Measurements from ENCODE around the gene SMARCAL1.

Gene SMARCAL1

DNA sequence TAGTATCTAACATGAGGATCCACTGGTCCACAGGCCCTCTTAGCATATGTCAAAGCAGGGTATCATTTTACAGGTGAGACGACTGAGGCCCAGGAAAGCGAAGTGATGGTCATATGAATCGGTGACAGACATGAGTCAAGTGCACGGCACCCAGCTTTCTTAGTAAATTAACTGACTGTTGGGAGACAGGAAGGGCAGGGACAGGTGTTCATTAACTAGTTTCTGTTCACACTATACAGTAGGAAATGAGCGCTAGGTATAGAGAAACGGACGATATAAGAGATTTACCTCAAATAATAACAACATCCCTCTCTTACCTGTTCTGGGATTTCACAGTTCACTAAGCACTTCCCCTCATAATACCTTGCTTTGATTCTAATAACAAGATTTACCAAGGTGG is 1.7 kb upstream of the SMARCAL1 start:
- DNase-seq (ENCODE audit: low read depth, low spot score) = no peak
- TF ChIP-seq ZNF274 (IDR thresholded peaks at IDR 0.05; ENCODE audit: low read depth, low read length) (no peak), YY1 (IDR thresholded peaks at IDR 0.05; ENCODE audit: insufficient read depth, insufficient read length) (no peak), SUZ12 (IDR thresholded peaks at IDR 0.05; ENCODE audit: extremely low read depth, insufficient read depth, insufficient read length) (no peak)
- Histone ChIP-seq H3K9ac (ENCODE audit: insufficient read length, low read depth) (no peak overlapping the region), H3K4me1 (ENCODE audit: insufficient read depth, insufficient read length) (peaks cover 5% of the 10 kb centered on the region), H3K27me3 (ENCODE audit: insufficient read depth, insufficient read length) (no peaks in the 10 kb centered on the region), H3K36me3 (ENCODE audit: insufficient read depth, insufficient read length, low read length) (peaks cover 11% of the 10 kb centered on the region), H3K4me3 (ENCODE audit: insufficient read length, low read depth) (no peak overlapping the region), H3K9me3 (ENCODE audit: insufficient read depth, low read length) (no peaks in the 10 kb centered on the region)

DNA sequence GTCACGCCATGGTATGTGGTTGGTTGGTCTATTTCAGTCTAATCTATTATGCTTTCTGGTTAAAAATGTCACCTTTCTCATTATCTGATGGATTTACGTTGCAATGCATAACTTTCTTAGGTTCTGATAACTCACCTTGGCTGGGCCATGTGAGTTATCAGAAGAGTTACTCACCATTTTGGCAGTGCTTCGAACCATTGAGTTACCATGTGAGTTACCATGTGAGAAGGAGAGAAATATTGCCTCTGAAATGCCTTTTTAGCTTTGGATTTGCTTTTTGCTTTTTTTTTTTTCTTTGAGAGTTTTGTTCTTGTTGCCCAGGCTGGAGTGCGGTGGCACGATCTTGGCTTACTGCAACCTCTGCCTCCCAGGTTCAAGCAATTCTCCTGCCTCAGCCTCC is 1.6 kb downstream of the SMARCAL1 start:
- Histone ChIP-seq H3K4me3 (ENCODE audit: insufficient read length, low read depth) (no peak overlapping the region), H3K9me3 (ENCODE audit: insufficient read depth, low read length) (no peaks in the 10 kb centered on the region), H3K27me3 (ENCODE audit: insufficient read depth, insufficient read length) (no peaks in the 10 kb centered on the region), H3K36me3 (ENCODE audit: insufficient read depth, insufficient read length, low read length) (peaks cover 38% of the 10 kb centered on the region), H3K9ac (ENCODE audit: insufficient read length, low read depth) (no peak overlapping the region), H3K4me1 (ENCODE audit: insufficient read depth, insufficient read length) (peaks cover 2% of the 10 kb centered on the region)
- TF ChIP-seq SUZ12 (IDR thresholded peaks at IDR 0.05; ENCODE audit: extremely low read depth, insufficient read depth, insufficient read length) = no peak
- TF ChIP-seq ZNF274 (IDR thresholded peaks at IDR 0.05; ENCODE audit: low read depth, low read length) = no peak
- TF ChIP-seq YY1 (IDR thresholded peaks at IDR 0.05; ENCODE audit: insufficient read depth, insufficient read length) = no peak
- DNase-seq (ENCODE audit: low read depth, low spot score) = no peak

DNA sequence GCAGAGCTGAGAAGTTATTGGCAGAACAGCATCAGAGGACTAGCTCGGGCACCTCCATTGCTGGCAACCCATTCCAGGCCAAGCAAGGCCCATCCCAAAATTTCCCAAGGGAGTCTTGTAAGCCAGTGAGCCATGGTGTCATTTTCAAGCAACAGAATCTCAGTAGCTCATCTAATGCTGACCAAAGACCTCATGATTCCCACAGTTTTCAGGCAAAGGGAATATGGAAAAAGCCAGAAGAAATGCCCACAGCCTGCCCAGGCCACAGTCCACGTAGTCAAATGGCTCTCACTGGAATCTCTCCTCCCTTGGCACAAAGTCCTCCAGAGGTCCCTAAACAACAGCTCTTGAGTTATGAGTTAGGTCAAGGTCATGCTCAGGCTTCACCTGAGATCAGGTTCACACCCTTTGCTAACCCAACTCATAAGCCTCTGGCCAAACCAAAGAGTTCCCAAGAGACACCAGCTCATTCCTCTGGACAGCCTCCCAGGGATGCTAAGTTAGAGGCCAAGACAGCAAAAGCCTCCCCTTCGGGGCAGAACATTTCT is 2.6 kb downstream of the SMARCAL1 start:
- TF ChIP-seq ZNF274 (IDR thresholded peaks at IDR 0.05; ENCODE audit: low read depth, low read length) (no peak), YY1 (IDR thresholded peaks at IDR 0.05; ENCODE audit: insufficient read depth, insufficient read length) (no peak), SUZ12 (IDR thresholded peaks at IDR 0.05; ENCODE audit: extremely low read depth, insufficient read depth, insufficient read length) (no peak)
- Histone ChIP-seq H3K4me1 (ENCODE audit: insufficient read depth, insufficient read length) (peaks cover 2% of the 10 kb centered on the region), H3K9me3 (ENCODE audit: insufficient read depth, low read length) (no peaks in the 10 kb centered on the region), H3K4me3 (ENCODE audit: insufficient read length, low read depth) (no peak overlapping the region), H3K9ac (ENCODE audit: insufficient read length, low read depth) (no peak overlapping the region), H3K36me3 (ENCODE audit: insufficient read depth, insufficient read length, low read length) (peaks cover 38% of the 10 kb centered on the region), H3K27me3 (ENCODE audit: insufficient read depth, insufficient read length) (no peaks in the 10 kb centered on the region)
- no peak for DNase-seq (ENCODE audit: low read depth, low spot score)

DNA sequence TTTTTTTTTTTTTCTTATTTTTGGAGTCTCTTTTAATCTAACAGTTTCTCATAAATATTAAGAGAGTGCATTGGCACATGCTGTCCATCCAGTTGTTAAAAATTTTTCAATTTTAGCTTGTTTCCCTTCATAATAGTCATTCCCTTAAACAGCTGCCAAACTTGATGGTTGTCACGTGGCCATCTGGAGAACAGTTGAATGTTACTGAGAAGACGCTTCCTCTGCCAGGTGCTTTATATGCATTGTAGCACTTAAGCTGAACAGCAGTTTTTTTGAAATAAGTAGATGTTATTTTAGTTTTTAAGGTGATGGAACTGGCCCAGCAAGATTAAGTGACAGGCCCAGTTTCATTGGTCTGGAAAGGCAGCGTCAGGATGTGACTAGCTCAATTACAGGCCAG is 3.3 kb downstream of the SMARCAL1 start:
- Histone ChIP-seq H3K9me3 (ENCODE audit: insufficient read depth, low read length) (no peaks in the 10 kb centered on the region), H3K36me3 (ENCODE audit: insufficient read depth, insufficient read length, low read length) (peaks cover 44% of the 10 kb centered on the region), H3K4me1 (ENCODE audit: insufficient read depth, insufficient read length) (peaks cover 2% of the 10 kb centered on the region), H3K4me3 (ENCODE audit: insufficient read length, low read depth) (no peak overlapping the region), H3K27me3 (ENCODE audit: insufficient read depth, insufficient read length) (no peaks in the 10 kb centered on the region), H3K9ac (ENCODE audit: insufficient read length, low read depth) (no peak overlapping the region)
- no peak for TF ChIP-seq ZNF274 (IDR thresholded peaks at IDR 0.05; ENCODE audit: low read depth, low read length)
- TF ChIP-seq YY1 (IDR thresholded peaks at IDR 0.05; ENCODE audit: insufficient read depth, insufficient read length) = no peak
- no peak for TF ChIP-seq SUZ12 (IDR thresholded peaks at IDR 0.05; ENCODE audit: extremely low read depth, insufficient read depth, insufficient read length)
- DNase-seq (ENCODE audit: low read depth, low spot score) = no peak

DNA sequence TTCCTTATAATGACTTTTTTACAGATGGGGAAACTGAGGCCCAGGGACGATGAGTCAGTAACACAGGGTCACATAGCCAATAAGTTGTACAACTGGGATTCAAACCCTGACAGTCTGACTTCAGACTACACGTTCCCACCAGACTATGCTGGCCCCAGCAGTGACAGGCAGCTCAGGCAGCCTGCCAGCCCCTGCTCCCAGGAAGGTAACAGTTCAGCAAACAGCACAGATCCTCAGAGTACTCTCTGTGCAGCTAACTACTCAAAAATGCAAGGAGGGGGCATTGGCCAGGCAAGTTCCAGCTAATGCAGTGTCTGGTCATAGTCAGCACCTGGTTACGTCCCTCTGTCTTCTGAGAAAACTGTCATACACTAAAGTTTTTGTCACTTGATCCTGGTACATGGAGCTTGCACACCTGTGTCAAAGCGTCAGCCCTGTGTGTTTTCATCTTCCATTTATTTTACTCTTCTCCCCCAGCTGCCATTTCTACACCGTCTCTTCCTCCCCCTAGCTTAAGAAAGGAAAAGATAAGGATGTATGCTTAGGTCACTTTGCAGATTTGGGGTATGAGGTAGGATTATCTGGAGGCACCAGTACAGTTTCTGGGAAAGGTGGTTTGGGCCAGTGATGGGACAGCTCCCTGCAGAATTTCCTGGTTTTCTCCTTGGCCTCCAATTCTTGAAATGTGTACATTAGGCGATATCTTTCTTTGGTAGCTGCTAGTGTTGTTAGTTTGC is 4.5 kb downstream of the SMARCAL1 start:
- Histone ChIP-seq H3K27me3 (ENCODE audit: insufficient read depth, insufficient read length) (no peaks in the 10 kb centered on the region), H3K36me3 (ENCODE audit: insufficient read depth, insufficient read length, low read length) (peaks cover 56% of the 10 kb centered on the region), H3K4me1 (ENCODE audit: insufficient read depth, insufficient read length) (no peaks in the 10 kb centered on the region), H3K9me3 (ENCODE audit: insufficient read depth, low read length) (no peaks in the 10 kb centered on the region), H3K9ac (ENCODE audit: insufficient read length, low read depth) (no peak overlapping the region), H3K4me3 (ENCODE audit: insufficient read length, low read depth) (no peak overlapping the region)
- TF ChIP-seq YY1 (IDR thresholded peaks at IDR 0.05; ENCODE audit: insufficient read depth, insufficient read length) (no peak), SUZ12 (IDR thresholded peaks at IDR 0.05; ENCODE audit: extremely low read depth, insufficient read depth, insufficient read length) (no peak), ZNF274 (IDR thresholded peaks at IDR 0.05; ENCODE audit: low read depth, low read length) (no peak)
- DNase-seq (ENCODE audit: low read depth, low spot score) = no peak

DNA sequence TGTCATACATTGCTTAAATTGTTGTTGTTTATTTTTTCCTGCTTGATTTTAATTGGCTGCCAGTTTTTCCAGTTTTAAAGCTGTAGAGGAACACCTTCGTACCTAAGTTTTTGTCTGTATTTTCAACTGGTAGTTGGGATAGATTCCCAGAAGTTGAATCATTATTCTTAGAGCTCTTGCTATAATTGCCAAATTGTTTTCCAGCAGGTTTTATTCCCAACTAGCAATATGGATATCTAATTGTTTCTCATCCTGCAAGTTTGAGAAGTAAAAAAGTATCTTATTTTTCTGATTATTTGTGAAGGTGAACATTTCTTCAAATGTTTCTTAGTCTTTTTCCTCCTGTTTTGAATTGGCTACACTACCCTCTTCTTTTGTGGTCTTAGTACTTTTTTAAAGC is 6.7 kb downstream of the SMARCAL1 start:
- H3K4me3 ChIP-seq (ENCODE audit: insufficient read length, low read depth) = no peak overlapping the region
- no peaks in the 10 kb centered on the region for H3K4me1 ChIP-seq (ENCODE audit: insufficient read depth, insufficient read length)
- H3K27me3 ChIP-seq (ENCODE audit: insufficient read depth, insufficient read length) = no peaks in the 10 kb centered on the region
- TF ChIP-seq ZNF274 (IDR thresholded peaks at IDR 0.05; ENCODE audit: low read depth, low read length) = no peak
- TF ChIP-seq YY1 (IDR thresholded peaks at IDR 0.05; ENCODE audit: insufficient read depth, insufficient read length) = no peak
- TF ChIP-seq SUZ12 (IDR thresholded peaks at IDR 0.05; ENCODE audit: extremely low read depth, insufficient read depth, insufficient read length) = no peak
- peaks cover 79% of the 10 kb centered on the region for H3K36me3 ChIP-seq (ENCODE audit: insufficient read depth, insufficient read length, low read length)
- no peak overlapping the region for H3K9ac ChIP-seq (ENCODE audit: insufficient read length, low read depth)
- H3K9me3 ChIP-seq (ENCODE audit: insufficient read depth, low read length) = peaks cover 1% of the 10 kb centered on the region; the same call in 1 of the 2 replicates
- DNase-seq (ENCODE audit: low read depth, low spot score) = no peak

DNA sequence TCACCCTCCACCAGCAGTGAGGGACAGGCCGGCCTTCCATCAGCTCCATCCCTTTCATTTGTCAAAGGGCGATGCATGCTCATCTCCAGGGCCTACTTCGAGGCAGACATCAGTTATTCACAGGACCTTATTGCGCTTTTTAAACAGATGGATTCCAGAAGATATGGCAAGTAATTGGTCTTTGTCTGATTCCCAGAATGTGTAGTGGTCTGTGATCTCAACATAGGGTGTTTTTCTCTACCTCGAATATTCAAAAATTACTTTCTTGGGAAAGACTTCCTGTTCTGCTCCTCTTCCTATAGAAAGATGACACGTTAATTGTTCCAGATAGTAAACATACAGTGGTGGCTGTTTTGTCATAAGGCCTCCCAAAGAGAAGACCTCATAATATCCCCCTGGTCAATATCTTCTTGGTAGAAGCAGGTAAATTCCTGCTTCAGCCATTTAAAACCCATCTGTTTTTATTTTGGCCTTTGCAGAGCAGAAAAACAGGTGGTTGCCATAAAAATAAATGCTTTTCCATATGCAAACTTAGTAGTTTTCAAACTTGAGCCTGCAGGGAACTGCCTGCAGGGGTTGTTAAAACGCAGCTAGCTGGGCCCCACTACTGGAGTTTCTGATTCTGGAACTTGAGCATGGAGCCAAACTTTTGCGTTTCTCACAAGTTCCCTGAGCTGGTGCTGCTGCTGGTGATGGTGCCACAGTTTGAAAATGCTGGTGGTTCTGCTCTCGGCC is 8.2 kb downstream of the SMARCAL1 start:
- no peak for DNase-seq (ENCODE audit: low read depth, low spot score)
- Histone ChIP-seq H3K4me3 (ENCODE audit: insufficient read length, low read depth) (no peak overlapping the region), H3K4me1 (ENCODE audit: insufficient read depth, insufficient read length) (no peaks in the 10 kb centered on the region), H3K9me3 (ENCODE audit: insufficient read depth, low read length) (peaks cover 17% of the 10 kb centered on the region; the same call in 1 of the 2 replicates), H3K27me3 (ENCODE audit: insufficient read depth, insufficient read length) (no peaks in the 10 kb centered on the region), H3K9ac (ENCODE audit: insufficient read length, low read depth) (no peak overlapping the region), H3K36me3 (ENCODE audit: insufficient read depth, insufficient read length, low read length) (peaks cover 83% of the 10 kb centered on the region)
- TF ChIP-seq SUZ12 (IDR thresholded peaks at IDR 0.05; ENCODE audit: extremely low read depth, insufficient read depth, insufficient read length) (no peak), ZNF274 (IDR thresholded peaks at IDR 0.05; ENCODE audit: low read depth, low read length) (no peak), YY1 (IDR thresholded peaks at IDR 0.05; ENCODE audit: insufficient read depth, insufficient read length) (no peak)

All from NT2/D1 (cell line).